Activated CD4-positive, alpha-beta T cell treated with anti-CD3 and anti-CD28 coated beads, Interleukin-10, Interleukin-2, amounts not matched to agents 100 ng/mL and 50 ng/mL, durations not matched to agents 16 hours and 8 hours (primary cell): ENCODE data around the gene TAS2R40.
"Not testable (repeated sequence)": the region's sequence is repeated elsewhere in the genome, so short reads cannot be mapped to it uniquely, and the experiment has no call there.

ENCODE experiments used
- DNase-seq: peaks from one replicate; pipeline ENCODE4 v3.0.0-alpha.2; 2020

The TAS2R40 gene

GRCh38 chr7:143221737-143222136 is at the start of gene TAS2R40:
TSS of gene TAS2R40 (plus strand) at chr7:143222037. CDS start at chr7:143222079, 42 bp downstream.
- no peak for DNase-seq

- DNase-seq: no peak
Measured at GRCh38 chr7:143172354-143172753, 49.5 kb upstream of the TAS2R40 start.

- DNase-seq: no peak
Measured at GRCh38 chr7:143176128-143176527, 45.7 kb upstream of the TAS2R40 start.

- DNase-seq: no peak
Measured at GRCh38 chr7:143177374-143178119, 44.3 kb upstream of the TAS2R40 start.

GRCh38 chr7:143180771-143181170 is 41.1 kb upstream of the TAS2R40 start:
- not testable (repeated sequence) for DNase-seq

- no peak for DNase-seq
Measured at GRCh38 chr7:143181349-143181748, 40.5 kb upstream of the TAS2R40 start.

- DNase-seq: no peak
Measured at GRCh38 chr7:143183024-143183423, 38.8 kb upstream of the TAS2R40 start, which contains the start of gene TAS2R39. TSS of gene TAS2R39 (plus strand) at chr7:143183419. CDS start at chr7:143183419, 0 bp downstream.

GRCh38 chr7:143185551-143185950 is 36.3 kb upstream of the TAS2R40 start:
- no peak for DNase-seq

- DNase-seq: no peak
Measured at GRCh38 chr7:143188994-143189393, 32.8 kb upstream of the TAS2R40 start.

GRCh38 chr7:143193880-143194279 is 28.0 kb upstream of the TAS2R40 start:
- DNase-seq: no peak

GRCh38 chr7:143199040-143199439 is 22.8 kb upstream of the TAS2R40 start:
- no peak for DNase-seq

- DNase-seq: no peak
Measured at GRCh38 chr7:143202161-143202560, 19.7 kb upstream of the TAS2R40 start.

GRCh38 chr7:143203386-143203785 is 18.5 kb upstream of the TAS2R40 start:
- no peak for DNase-seq

GRCh38 chr7:143205560-143206293 is 16.1 kb upstream of the TAS2R40 start:
- DNase-seq: peak; percentile 46

GRCh38 chr7:143210541-143210940 is 11.3 kb upstream of the TAS2R40 start:
- DNase-seq: no peak

GRCh38 chr7:143213478-143213877 is 8.4 kb upstream of the TAS2R40 start:
- DNase-seq: not testable (repeated sequence)

- DNase-seq: peak; percentile 84
Measured at GRCh38 chr7:143214789-143215679, 6.8 kb upstream of the TAS2R40 start.

GRCh38 chr7:143216151-143216550 is 5.7 kb upstream of the TAS2R40 start:
- no peak for DNase-seq

GRCh38 chr7:143216686-143217085 is 5.2 kb upstream of the TAS2R40 start:
- no peak for DNase-seq

- no peak for DNase-seq
Measured at GRCh38 chr7:143217806-143218205, 4.0 kb upstream of the TAS2R40 start.

GRCh38 chr7:143221286-143221685 is 551 bp upstream of the TAS2R40 start:
- no peak for DNase-seq

- no peak for DNase-seq
Measured at GRCh38 chr7:143222782-143223181, 945 bp downstream of the TAS2R40 start.

- no peak for DNase-seq
Measured at GRCh38 chr7:143223784-143224183, 1.9 kb downstream of the TAS2R40 start.
